GM18508 (cell line): ENCODE results near the gene SPC25.

Experiments
- ATAC-seq: cut with Tn5 transposase; IDR thresholded peaks from one replicate; pipeline ENCODE4 v1.9.1; 2021; ENCODE audit warnings: moderate number of reproducible peaks; ENCODE audit not compliant: insufficient read depth, unreplicated experiment

Gene SPC25

DNA sequence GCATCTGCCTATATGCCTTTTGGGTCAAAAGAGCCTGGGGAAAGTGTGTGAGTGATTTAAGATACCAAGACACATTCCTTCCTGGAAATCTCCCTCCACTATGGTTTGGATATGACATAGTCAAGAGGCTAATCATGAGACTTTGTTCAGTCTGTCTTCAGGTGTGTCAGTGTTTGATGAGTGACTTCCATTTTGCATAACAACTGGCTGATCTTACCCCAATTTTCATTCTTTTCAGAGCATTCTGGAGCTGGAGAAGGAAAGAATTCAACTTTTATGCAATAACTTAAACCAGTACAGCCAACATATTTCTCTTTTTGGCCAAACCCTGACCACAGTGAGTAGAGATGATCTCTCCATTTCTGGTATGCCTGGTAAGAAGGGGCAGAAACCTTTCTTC, 39.4 kb downstream of the SPC25 start:
- no peak for ATAC-seq

DNA sequence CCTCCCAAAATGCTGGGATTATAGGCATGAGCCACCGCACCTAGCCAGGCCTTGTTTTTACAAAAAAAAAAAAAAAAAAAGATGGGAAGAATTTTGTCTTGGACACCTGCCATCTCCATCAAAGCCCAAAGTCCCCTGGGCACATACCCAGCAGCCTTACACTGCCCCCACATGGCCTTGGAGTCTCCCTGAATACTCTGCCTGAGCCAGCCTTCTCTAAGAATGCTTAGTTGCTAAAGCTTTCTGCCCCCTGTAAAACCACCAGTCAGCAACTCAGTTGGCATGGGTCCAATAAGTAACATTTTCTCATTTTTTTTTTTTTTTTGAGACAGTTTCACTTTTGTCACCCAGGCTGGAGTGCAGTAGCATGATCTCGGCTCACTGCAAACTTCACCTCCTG, 40.6 kb downstream of the SPC25 start:
- no peak for ATAC-seq

DNA sequence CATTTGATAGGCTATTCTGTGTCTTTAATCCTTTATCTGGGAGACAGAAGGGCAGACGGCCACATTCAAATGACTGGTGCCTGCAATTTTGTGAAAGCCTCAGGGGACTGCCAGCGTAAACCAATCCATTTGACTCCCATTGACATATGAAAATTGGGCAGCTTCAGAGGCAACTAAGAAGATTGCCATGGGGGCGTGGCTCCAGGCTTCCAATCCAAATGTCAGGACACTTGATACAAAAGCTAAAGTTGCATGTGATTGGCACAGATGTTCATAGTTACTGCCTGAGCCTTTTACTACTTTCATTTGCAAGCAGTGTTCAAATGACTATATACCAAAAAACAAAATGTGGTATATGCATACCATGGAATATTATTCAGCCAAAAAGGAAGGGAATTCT, 42.0 kb downstream of the SPC25 start:
- no peak for ATAC-seq

DNA sequence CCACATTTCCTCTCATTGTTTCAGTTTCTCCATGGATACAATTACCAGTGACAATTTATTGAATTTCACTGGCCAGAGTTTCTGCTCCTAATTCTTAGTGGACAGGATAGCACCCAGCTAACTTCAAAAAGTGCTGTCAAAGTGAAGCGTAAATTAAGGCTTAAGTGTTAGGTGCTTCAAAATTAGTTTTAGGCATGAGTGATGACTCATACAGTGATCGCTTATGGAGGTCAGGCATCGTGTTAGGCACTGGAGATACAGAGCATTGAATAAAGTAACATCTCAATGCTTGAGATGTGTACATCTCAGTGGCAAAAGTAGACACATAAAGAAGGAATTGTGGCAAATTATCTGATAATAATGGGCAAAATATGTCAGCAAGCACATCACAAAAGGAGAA, 47.0 kb downstream of the SPC25 start:
- ATAC-seq = no peak

DNA sequence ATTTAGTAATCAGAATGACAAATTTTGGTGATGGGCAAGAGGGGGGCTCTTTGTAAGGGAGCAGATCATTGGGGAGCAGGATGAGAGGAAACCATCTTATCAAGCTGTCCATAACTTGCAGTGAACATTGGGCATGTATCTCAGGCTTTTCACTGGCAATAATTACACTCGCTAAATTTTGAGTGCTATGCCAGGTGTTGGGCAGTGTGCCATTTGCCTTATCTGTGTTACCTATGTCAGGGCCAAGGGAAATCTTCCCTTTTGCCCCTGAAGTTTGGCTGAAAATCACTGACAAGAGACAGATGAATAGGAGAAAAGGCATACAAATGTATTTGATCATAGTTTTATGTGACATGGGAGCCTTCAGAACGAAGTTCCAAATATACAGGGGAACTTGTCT, 48.8 kb downstream of the SPC25 start:
- ATAC-seq = no peak

DNA sequence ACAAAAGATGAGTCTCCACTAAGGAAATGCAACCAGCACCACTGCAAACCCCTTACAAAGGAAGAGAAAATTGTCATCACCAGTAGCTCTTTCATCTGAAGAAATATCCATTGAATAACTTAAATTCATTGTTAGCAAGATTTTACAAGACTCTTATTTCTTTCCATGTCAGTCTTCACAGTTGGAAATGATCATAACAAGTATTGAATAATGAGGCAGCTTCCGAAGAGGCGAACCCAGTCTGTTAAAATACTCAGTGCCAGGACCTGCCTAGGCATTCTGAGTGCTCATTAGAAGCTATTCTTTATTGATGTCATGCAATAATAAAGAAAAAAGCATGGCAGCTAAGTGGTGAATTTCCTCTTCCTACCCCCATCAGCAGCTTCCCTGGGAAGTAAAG, 54.3 kb downstream of the SPC25 start:
- no peak for ATAC-seq

DNA sequence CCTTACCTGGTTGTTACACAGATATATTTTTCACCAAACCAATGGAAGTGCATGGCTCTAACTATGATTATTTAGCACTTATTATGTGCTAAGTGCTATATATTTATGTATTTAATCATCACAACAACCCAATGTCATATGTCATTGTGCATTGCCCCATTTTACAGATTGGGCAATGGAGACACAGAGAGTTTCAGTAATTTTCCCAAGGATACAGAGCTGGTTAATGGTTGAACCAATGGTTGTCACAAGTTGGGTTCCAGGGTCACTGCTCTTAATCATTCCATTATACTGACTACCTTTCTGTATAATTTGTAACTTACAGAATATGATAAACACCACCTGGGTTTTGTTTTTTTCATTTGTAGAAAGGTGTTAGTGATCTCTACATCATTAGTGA, 58.6 kb downstream of the SPC25 start:
- no peak for ATAC-seq

DNA sequence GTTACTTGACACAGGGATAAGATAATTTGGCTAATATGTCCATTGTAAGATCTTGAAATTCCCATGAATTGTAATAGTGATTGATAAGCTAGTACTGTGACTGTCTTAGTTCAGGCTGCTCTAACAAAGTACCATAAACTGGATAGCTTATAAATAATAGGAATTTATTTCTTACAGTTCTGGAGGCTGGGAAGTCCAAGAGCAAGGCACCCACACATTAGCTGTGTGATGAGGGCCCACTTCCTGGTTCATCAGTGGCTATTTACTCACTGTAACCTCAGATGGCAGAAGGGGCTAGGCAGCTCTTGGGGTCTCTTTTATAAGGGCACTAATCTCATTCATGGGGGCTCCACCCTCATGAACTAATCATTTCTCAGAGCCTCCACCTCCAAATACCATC, 59.3 kb downstream of the SPC25 start:
- no peak for ATAC-seq

DNA sequence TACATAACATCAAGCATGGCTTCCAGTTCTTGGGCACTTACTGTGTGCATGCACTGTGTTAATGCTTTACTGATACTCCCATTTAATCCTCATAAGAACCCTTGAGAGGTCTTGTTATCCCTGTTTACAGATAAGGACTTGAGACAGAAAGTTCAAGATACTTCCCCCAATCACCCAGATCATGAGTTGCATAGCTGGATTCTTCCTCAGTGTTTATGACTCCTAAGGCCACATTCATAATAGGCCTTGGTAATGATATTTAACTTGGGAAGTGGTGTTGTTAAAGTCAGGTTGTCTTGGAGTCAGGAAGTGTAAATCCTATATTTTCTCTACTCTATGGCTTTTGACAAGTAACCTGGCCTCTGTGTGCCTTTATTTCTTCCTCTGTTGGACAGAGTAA, 65.1 kb downstream of the SPC25 start:
- ATAC-seq = no peak

DNA sequence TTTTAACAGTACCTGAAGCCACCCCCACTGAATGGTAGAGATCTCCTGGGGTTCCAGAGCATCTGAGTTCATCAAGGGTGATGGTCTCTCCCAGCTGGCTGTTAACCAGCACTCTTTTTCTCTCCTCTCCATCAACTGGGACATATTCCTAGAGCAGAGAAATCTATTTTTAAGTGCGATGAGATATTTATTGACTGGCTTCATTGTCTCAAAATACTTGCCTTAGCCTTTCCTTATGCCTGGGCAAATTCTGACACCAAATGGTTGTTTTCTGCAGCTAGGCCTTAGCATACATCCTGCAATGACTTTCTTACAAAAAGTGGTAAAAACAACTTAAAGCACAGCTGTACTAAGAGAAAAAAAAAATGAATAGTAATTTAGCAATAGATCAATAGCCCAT, 68.2 kb downstream of the SPC25 start:
- ATAC-seq = no peak

DNA sequence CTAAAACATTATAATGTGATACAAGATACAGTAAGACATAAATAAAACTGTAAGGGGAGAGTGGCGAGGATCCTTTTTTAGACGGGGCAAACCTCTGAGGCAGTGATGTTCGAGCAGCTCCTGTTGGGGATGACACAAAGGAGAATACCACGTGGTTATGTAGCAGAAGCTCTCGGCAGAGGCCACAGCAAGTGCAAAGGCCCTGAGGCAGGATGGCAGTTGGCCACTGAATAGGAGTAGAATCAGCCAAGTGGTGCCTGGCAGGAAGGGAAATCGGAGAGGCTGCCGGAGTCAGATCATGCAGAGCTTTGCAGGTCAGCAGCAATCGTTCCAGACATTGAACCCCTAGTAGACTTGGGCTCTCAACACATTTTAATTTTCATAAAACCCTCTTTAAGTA, 68.7 kb downstream of the SPC25 start:
- ATAC-seq = no peak
